ENCODE data around the gene PHLPP1.

PHLPP1 gene

DNA sequence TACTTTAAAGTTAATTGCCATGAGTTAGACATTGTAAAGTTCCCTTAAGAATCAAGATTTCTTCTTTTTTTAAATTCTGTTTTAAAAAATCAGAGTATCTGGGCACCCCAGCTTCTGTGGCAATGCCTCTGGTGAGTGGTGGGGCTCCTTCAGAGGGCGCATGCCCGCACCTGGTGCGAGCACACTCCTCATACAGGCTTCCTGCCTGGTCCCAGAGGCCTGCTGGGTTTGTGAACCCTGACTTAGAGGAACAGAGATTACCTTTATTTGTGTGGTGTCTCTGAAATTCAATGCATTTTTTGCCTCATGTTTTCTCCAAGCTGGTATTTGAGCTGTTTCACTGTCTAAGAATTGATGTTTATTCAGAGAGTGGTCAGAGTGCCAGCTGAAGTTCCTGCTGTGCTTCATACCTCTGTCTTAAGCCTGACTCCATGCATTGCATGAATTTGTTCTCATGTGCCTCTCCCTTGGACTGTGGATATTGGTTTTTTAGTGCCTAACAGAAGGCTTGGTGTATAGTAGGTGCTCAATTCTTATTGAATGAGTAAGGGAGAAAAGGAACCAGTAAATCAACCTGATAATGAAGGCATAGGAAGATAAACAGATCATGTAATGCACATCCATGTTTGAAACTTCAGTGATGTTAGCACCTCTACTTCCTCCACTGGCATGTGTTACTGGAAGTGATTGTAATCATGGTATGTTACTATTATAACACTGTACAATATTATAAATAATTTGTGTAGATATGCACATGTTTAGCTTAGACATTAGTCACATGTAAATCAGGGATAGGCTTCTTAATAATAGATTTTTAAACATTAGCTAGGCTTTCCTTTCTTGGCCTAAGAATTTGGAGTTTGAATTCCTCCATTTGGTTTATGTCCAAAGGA is 29.0 kb downstream of the PHLPP1 start:
- H3K4me3 Mint-ChIP-seq: no peak overlapping the region
- no peaks in the 10 kb centered on the region for H3K36me3 Mint-ChIP-seq (ENCODE audit: low read depth)
- H3K27me3 Mint-ChIP-seq (ENCODE audit: low read depth): no peaks in the 10 kb centered on the region
- H3K27ac Mint-ChIP-seq: no peak overlapping the region
- H3K9me3 Mint-ChIP-seq: no peaks in the 10 kb centered on the region
- peaks cover 6% of the 10 kb centered on the region for H3K4me1 Mint-ChIP-seq (ENCODE audit: low read depth)

DNA sequence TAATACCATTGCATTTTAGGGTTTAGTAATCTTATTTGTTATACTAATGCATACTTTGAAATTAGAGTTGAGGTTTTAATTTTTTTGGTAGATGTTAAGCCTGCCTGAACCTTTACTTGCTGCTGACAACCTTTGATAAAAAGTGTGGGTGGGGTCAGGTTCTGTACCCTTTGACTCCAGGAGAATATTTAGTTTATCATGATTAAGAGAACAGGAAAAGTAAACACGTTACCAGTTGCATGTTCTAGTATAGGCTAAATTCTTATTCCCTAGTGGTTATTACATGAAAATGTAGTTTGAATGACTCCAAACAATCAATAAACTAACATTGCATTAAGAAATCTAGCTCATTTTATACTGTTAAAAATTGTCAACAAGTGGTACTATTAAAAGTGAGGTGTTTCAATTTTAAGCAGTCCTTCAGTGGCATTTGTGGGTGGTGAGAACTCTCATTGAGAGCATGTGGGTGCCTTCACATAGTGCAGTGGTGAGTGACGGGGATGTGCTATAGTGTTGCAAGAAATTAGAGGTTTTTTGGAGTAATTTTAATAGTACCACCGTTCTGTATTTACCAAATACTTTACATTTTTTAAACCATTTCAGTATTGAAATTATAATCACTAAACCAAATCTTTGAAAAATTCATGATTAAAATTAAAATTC is 29.9 kb downstream of the PHLPP1 start:
- Mint-ChIP-seq H3K4me1 (ENCODE audit: low read depth) (peaks cover 6% of the 10 kb centered on the region), H3K36me3 (ENCODE audit: low read depth) (no peaks in the 10 kb centered on the region), H3K27me3 (ENCODE audit: low read depth) (no peaks in the 10 kb centered on the region), H3K9me3 (no peaks in the 10 kb centered on the region), H3K27ac (no peak overlapping the region), H3K4me3 (no peak overlapping the region)

DNA sequence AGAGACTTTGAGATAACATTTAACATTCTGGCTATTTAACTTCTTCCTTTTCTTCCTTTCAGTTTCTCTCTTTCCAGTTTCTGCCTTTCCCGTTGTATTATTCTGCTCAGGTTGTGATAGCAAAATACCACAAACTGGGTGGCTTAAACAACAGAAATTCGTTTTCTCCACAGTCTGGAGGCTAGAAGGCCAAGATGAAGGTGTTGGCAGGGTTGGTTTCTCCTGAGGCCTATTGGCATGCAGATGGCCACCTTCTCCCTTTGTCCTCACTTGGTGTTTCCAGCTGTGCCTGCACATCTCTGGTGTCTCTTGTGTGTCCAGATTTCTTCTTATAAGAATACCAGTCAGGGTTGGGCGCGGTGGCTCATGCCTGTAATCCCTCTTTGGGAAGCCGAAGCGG is 34.0 kb downstream of the PHLPP1 start:
- no peak overlapping the region for H3K27ac Mint-ChIP-seq

DNA sequence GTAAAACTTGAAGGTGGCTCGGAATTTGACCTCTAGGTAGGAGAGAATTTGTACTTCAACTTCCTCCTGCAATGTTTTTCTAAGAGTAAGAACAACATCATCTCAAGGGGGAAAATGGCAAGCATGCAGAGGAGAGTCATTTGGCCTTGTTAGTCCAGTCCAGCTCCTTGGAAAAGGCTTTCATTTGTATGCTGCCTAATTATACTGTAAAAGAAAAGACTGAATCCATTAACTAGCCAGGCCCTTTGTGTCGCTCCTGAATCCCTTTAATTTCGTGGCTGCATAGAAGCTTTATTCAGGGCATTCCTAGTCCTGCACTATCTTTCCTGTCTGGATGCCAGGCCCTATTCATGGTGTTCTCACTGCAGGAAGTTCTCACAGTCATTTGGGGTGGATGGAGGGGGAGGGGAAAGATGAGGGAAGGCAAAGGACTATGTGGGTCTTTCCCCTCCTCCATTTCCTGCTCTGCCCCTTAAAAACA is 36.0 kb downstream of the PHLPP1 start:
- H3K9me3 Mint-ChIP-seq: no peaks in the 10 kb centered on the region
- H3K27me3 Mint-ChIP-seq (ENCODE audit: low read depth): no peaks in the 10 kb centered on the region
- H3K4me3 Mint-ChIP-seq: no peak overlapping the region
- H3K36me3 Mint-ChIP-seq (ENCODE audit: low read depth): no peaks in the 10 kb centered on the region
- no peak overlapping the region for H3K27ac Mint-ChIP-seq
- H3K4me1 Mint-ChIP-seq (ENCODE audit: low read depth): peaks cover 3% of the 10 kb centered on the region

More for the DNA sequence above, 34.0 kb downstream of the PHLPP1 start:
- H3K36me3 Mint-ChIP-seq (ENCODE audit: low read depth): no peaks in the 10 kb centered on the region
- peaks cover 3% of the 10 kb centered on the region for H3K4me1 Mint-ChIP-seq (ENCODE audit: low read depth)
- H3K4me3 Mint-ChIP-seq: no peak overlapping the region
- no peaks in the 10 kb centered on the region for H3K27me3 Mint-ChIP-seq (ENCODE audit: low read depth)
- H3K9me3 Mint-ChIP-seq: no peaks in the 10 kb centered on the region

DNA sequence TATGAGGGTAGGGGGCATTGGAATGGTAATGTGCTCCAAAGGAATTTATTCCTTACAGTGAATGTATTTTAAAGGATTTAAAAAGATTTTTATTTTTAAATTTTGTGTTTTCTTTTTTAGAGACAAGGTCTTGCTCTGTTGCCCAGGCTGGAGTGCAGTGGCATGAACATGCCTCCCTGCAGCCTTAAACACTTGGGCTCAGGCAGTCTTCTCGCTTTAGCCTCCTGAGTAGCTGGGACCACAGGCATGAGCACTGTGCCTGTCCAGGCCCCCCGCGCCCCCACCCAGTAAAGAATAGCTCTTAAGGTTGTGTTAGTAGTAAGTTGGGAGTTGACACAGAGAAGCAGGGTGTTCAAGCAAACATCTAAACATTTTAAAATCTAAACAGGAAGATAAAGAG is 36.6 kb downstream of the PHLPP1 start:
- H3K4me3 Mint-ChIP-seq: no peak overlapping the region
- H3K4me1 Mint-ChIP-seq (ENCODE audit: low read depth): peaks cover 3% of the 10 kb centered on the region
- no peak overlapping the region for H3K27ac Mint-ChIP-seq
- no peaks in the 10 kb centered on the region for H3K9me3 Mint-ChIP-seq
- H3K27me3 Mint-ChIP-seq (ENCODE audit: low read depth): no peaks in the 10 kb centered on the region
- no peaks in the 10 kb centered on the region for H3K36me3 Mint-ChIP-seq (ENCODE audit: low read depth)

DNA sequence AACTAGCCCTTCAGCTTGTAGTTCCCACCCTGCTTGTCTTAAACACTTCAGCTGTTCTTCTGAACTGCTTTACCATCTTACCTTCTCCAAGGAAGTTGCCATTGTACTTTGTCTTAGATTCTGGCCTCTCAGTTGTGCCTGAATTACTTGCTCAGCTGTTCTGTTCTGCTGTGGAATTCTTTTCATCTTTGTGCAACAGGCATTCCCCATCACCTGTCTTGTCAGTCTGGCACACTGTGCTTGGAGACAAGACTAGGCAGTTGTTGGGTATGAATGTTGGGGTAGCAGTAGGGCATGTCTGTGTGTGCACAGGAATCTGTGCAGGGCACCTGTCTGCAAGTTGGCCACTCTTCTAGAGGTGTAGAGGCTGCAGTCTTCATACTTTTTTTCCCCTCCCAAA is 38.7 kb downstream of the PHLPP1 start:
- Mint-ChIP-seq H3K27me3 (ENCODE audit: low read depth) (no peaks in the 10 kb centered on the region), H3K4me3 (no peak overlapping the region), H3K27ac (no peak overlapping the region), H3K9me3 (no peaks in the 10 kb centered on the region), H3K4me1 (ENCODE audit: low read depth) (peaks cover 3% of the 10 kb centered on the region), H3K36me3 (ENCODE audit: low read depth) (no peaks in the 10 kb centered on the region)

DNA sequence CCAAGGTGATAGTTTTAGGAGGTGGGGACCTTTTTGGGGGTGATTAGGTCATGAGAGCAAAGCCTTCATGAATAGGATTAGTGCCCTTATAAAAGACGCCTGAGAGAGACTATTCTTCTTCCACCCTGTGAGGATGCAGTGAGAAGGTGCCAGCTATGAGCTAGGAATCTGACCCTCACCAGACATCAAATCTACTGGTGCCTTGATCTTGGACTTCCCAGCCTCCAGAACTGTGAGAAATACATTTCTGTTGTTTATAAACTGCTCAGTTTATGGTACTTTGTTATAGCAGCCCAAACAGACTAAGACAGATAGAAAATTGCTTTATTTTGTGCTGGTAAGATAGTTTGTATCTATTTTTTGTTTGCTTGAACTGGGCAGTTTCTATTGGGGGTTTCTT is 40.1 kb downstream of the PHLPP1 start:
- H3K27me3 Mint-ChIP-seq (ENCODE audit: low read depth): no peaks in the 10 kb centered on the region
- H3K4me3 Mint-ChIP-seq: no peak overlapping the region
- H3K4me1 Mint-ChIP-seq (ENCODE audit: low read depth): peaks cover 3% of the 10 kb centered on the region
- H3K9me3 Mint-ChIP-seq: no peaks in the 10 kb centered on the region
- no peaks in the 10 kb centered on the region for H3K36me3 Mint-ChIP-seq (ENCODE audit: low read depth)
- no peak overlapping the region for H3K27ac Mint-ChIP-seq

DNA sequence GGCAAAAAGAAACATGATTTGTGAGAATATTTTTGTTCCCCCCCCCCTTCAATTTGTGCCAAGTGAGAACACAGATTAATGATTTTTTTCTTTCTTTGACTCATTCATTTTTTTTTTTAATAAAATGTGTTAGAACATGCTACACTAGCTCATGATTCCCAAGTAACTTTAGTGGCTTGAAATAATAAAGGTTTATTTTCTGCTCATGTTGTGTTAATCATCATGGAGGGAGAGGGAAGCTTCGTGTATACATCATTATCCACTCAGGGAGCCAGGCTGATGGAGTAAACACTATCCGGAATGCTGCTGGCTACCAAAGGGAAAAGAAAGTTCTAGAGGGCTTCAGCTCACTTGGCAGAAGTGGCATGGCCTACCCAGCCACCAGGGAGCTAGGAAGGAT is 40.6 kb downstream of the PHLPP1 start:
- H3K9me3 Mint-ChIP-seq: no peaks in the 10 kb centered on the region
- no peaks in the 10 kb centered on the region for H3K27me3 Mint-ChIP-seq (ENCODE audit: low read depth)
- no peak overlapping the region for H3K27ac Mint-ChIP-seq
- no peak overlapping the region for H3K4me3 Mint-ChIP-seq
- H3K36me3 Mint-ChIP-seq (ENCODE audit: low read depth): no peaks in the 10 kb centered on the region
- H3K4me1 Mint-ChIP-seq (ENCODE audit: low read depth): peaks cover 3% of the 10 kb centered on the region

DNA sequence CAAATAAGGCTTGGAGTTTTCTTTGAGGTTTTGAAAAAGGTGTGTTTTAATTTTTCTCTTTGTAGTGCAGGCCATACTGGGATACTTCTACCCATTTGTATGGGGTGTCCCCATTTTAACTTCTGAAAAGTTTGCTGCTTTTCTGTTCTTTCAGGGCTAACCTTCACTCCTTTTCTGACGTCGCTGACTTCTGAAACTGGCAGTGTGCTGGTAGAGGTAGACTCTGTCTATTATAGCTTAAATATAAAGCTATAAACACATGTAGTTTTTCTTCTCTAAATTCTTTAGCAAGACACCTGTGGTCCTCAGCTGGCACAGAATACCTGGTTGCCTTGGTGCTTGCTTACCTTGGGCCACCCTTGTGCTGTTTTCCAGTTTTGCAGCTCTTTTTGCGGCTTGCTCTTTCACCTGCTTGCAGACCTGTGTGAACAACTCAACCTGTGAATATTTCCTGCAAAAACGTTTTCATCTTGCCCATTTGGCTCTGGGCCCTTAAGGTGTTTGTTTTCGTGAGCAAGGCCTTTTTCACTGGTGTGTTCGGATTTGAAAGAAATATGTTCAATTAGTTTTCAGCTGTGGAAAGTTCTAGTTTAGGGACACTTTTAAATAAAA is 42.2 kb downstream of the PHLPP1 start:
- no peak overlapping the region for H3K27ac Mint-ChIP-seq
- H3K9me3 Mint-ChIP-seq: no peaks in the 10 kb centered on the region
- H3K27me3 Mint-ChIP-seq (ENCODE audit: low read depth): no peaks in the 10 kb centered on the region
- H3K4me3 Mint-ChIP-seq: no peak overlapping the region
- H3K4me1 Mint-ChIP-seq (ENCODE audit: low read depth): no peaks in the 10 kb centered on the region
- H3K36me3 Mint-ChIP-seq (ENCODE audit: low read depth): no peaks in the 10 kb centered on the region

DNA sequence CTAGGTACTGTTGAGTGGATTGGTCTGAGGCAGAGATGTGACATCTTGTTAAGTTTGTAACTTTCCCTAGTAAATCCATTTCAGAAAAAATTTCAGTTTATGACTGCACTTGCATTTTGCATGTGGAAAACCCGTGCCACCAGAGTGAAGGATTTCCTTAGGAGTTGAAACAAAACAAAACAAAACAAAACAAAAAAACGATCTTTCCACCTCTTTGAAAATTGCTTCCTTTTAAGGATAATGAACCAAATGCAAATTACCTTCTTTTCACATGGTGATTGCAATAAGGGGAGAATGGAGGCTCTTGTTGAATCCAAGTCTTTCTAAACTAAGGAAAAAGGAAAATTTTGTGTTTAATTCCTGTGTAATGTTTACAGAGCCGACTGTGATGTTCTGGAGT is 43.2 kb downstream of the PHLPP1 start:
- Mint-ChIP-seq H3K4me3 (no peak overlapping the region), H3K27ac (no peak overlapping the region), H3K27me3 (ENCODE audit: low read depth) (no peaks in the 10 kb centered on the region), H3K36me3 (ENCODE audit: low read depth) (no peaks in the 10 kb centered on the region), H3K4me1 (ENCODE audit: low read depth) (no peaks in the 10 kb centered on the region), H3K9me3 (no peaks in the 10 kb centered on the region)

DNA sequence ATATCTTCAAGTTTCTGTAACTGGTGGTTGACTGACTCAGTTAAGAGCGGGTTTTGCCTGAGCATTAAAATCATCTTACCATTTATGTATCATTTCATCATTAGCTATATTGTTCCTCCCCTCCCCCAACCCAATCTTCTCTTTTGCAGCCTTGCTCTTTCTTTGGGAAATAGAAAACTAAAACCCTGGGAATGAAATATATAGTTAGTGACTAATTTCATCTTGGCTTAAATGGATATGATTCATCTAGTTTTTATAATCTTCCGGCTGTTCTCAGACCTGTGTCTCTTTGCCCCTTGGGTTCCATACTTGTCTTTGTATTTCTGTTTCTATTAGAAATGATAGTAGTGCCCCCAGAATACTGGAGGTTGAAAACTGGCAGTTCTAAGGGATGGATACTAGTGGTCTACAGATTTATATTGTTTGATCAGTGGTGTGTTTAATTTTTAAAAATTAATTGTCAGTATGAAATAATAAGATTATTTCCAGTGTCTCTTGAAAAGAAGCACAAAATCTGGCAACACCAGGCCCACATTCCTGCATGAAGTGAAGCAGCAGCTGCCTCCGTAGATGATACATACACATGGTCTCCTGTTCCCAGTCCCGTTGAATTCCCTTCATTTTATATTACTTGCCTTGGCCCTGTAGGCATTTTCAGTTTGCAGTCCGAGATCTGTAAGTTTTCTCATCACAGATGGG is 44.5 kb downstream of the PHLPP1 start:
- Mint-ChIP-seq H3K9me3 (no peaks in the 10 kb centered on the region), H3K27me3 (ENCODE audit: low read depth) (no peaks in the 10 kb centered on the region), H3K4me1 (ENCODE audit: low read depth) (no peaks in the 10 kb centered on the region), H3K36me3 (ENCODE audit: low read depth) (no peaks in the 10 kb centered on the region), H3K4me3 (no peak overlapping the region), H3K27ac (no peak overlapping the region)

DNA sequence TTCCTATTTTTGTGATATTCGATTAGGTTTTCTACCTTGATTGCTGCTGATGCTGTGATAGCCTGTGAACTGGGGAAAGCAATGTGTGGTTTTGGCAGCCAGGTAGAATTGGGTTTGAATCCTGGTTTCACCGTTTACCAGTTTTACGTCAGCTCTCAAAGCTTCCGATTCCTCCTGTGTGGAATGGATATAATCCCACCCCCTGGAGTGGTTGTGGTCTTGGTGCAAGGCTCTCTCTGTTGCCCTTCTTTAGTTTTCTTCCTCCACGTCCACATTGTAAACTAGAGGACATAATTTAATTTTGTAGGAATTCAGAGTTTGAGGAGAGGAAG is 45.0 kb downstream of the PHLPP1 start:
- no peaks in the 10 kb centered on the region for H3K27me3 Mint-ChIP-seq (ENCODE audit: low read depth)
- H3K9me3 Mint-ChIP-seq: no peaks in the 10 kb centered on the region
- no peaks in the 10 kb centered on the region for H3K4me1 Mint-ChIP-seq (ENCODE audit: low read depth)
- H3K4me3 Mint-ChIP-seq: no peak overlapping the region
- H3K27ac Mint-ChIP-seq: no peak overlapping the region
- no peaks in the 10 kb centered on the region for H3K36me3 Mint-ChIP-seq (ENCODE audit: low read depth)

DNA sequence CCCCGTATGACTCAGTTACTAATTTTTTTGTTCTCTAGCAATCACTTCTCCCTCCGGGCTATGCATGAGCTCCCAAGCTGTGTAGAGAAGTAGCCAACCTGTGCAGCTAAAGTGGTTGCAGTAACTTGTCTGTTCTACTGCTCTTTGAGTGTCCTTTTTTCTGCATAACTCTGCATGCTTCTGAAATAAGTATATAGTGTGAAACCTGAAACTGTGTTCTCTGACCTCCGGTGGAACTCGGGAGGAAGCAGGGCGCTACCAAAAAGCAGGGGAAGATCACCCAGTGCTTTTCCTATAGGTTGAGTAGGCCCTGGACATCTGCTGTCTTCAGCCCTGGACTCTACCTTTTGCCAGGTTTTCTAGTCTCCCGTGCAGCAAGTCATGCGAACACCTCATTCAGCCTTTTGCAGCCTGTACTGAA is 47.8 kb downstream of the PHLPP1 start:
- Mint-ChIP-seq H3K27ac (no peak overlapping the region), H3K4me3 (no peak overlapping the region), H3K9me3 (no peaks in the 10 kb centered on the region), H3K4me1 (ENCODE audit: low read depth) (peaks cover 12% of the 10 kb centered on the region), H3K36me3 (ENCODE audit: low read depth) (no peaks in the 10 kb centered on the region), H3K27me3 (ENCODE audit: low read depth) (no peaks in the 10 kb centered on the region)

DNA sequence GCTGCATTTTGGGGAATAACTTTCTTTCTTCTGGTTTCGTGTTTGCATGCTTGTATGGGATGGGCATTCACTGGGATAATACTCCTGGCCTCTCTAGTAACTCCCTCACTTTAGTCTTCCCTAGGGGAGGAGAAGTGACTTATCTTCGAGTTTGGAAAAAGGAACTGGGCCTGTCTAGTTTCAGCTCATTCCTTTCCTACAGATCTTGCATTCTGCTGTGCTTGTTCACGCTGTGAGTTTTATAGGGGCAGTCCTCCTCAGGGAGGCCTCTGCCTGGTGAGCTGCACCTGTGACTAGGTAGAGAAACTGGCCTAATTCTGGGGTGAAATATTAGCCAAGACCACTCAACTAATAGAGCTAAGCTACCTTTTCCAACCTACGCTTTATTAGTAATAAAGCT is 50.9 kb downstream of the PHLPP1 start:
- Mint-ChIP-seq H3K9me3 (peaks cover 3% of the 10 kb centered on the region), H3K36me3 (ENCODE audit: low read depth) (peaks cover 2% of the 10 kb centered on the region), H3K27ac (no peak overlapping the region), H3K4me1 (ENCODE audit: low read depth) (peaks cover 12% of the 10 kb centered on the region), H3K4me3 (no peak overlapping the region), H3K27me3 (ENCODE audit: low read depth) (no peaks in the 10 kb centered on the region)

All from T-helper 1 cell treated with Interleukin-12 subunit alpha and Interleukin-12 subunit beta and Interleukin-4 antibody, amounts not matched to agents 30 μg/mL and 1 μg/mL, for 36 hours (primary cell).